ENCODE results near the gene ARPC2. TPM values are rescaled to one million over a fixed set of nuclear protein-coding genes. Genes with fewer than 3 reads are reported as not detected.

ARPC2 gene
- total and polyA plus RNA-seq, 2 of the 13 experiments (the other 11 are each of a cell fraction or from before 2014, with no cell fraction given), result 168 to 303 TPM

GRCh38 chr2:218289639-218290315 lies 72.8 kb downstream of the ARPC2 start (continued):
- TF ChIP-seq ZGPAT (CRISPR knock-in tag; IDR thresholded peaks at IDR 0.05), result no peak
- TF ChIP-seq BORCS8-MEF2B (CRISPR knock-in tag; IDR thresholded peaks at IDR 0.05), result no peak
- TF ChIP-seq ZNF615 (CRISPR knock-in tag; IDR thresholded peaks at IDR 0.05; ENCODE audit: borderline replicate concordance), result no peak
- TF ChIP-seq SOX6 (IDR thresholded peaks at IDR 0.05), result no peak
- peak; percentile 38; the same call in 1 of the 2 replicates for TF ChIP-seq SOX6 (CRISPR knock-in tag; IDR thresholded peaks at IDR 0.05)
- TF ChIP-seq ZNF331 (CRISPR knock-in tag; IDR thresholded peaks at IDR 0.05), result no peak
- TF ChIP-seq KMT2B (CRISPR knock-in tag; IDR thresholded peaks at IDR 0.05), result peak; percentile 25; the same call in 1 of the 2 replicates
- peak; percentile 67; the same call in 1 of the 2 replicates for TF ChIP-seq HNF1B (CRISPR knock-in tag; IDR thresholded peaks at IDR 0.05)
- TF ChIP-seq RXRB (CRISPR knock-in tag; IDR thresholded peaks at IDR 0.05; ENCODE audit: borderline replicate concordance), result peak; percentile 92
- TF ChIP-seq FOXO1 (CRISPR knock-in tag; IDR thresholded peaks at IDR 0.05), result peak; percentile 44; the same call in 1 of the 2 replicates
- TF ChIP-seq KDM3A (CRISPR knock-in tag; IDR thresholded peaks at IDR 0.05; ENCODE audit: low read depth), result no peak
- TF ChIP-seq SIN3A (IDR thresholded peaks at IDR 0.05; ENCODE audit: borderline replicate concordance, low read depth, low read length), result 0 out of 2 replicates have a peak, but pooled peaks have one; percentile 42
- TF ChIP-seq MEIS2 (CRISPR knock-in tag; IDR thresholded peaks at IDR 0.05), result no peak
- no peak for TF ChIP-seq ZNF781 (CRISPR knock-in tag; IDR thresholded peaks at IDR 0.05; ENCODE audit: borderline replicate concordance, not compliant biosample characterization)
- TF ChIP-seq BCL3 (CRISPR knock-in tag; IDR thresholded peaks at IDR 0.05), result peak; percentile 7; the same call in 1 of the 2 replicates
- TF ChIP-seq PRDM10 (CRISPR knock-in tag; IDR thresholded peaks at IDR 0.05; ENCODE audit: low read depth), result peak; percentile 51; the same call in 1 of the 2 replicates
- TF ChIP-seq CREB1 (IDR thresholded peaks at IDR 0.05), result no peak
- TF ChIP-seq CREB1 (CRISPR knock-in tag; IDR thresholded peaks at IDR 0.05), result 0 out of 2 replicates have a peak, but pooled peaks have one; percentile 38
- peak; percentile 30; the same call in 1 of the 2 replicates for TF ChIP-seq GABPB1 (CRISPR knock-in tag; IDR thresholded peaks at IDR 0.05)
- no peak for TF ChIP-seq ZNF24 (IDR thresholded peaks at IDR 0.05)
- TF ChIP-seq ZNF337 (CRISPR knock-in tag; IDR thresholded peaks at IDR 0.05; ENCODE audit: borderline replicate concordance, low read depth), result 0 out of 2 replicates have a peak, but pooled peaks have one; percentile 75
- no peak for TF ChIP-seq ZNF251 (CRISPR knock-in tag; IDR thresholded peaks at IDR 0.05)
- TF ChIP-seq NFYC (CRISPR knock-in tag; IDR thresholded peaks at IDR 0.05), result no peak; the same call in 1 of the 2 replicates
